Activated CD8-positive, alpha-beta memory T cell treated with anti-CD3 and anti-CD28 coated beads, Interleukin-2, amount 10 ng/mL, durations not matched to agents 7 days and 5 days (primary cell): ENCODE measurements around the gene ACHE. TPM values are rescaled to one million over a fixed set of nuclear protein-coding genes. Genes with fewer than 3 reads are reported as not detected.

Experiments used
- ATAC-seq: fragments of 150-1000 bp; cut with Tn5 transposase; one replicate; pipeline ENCODE4 v1.10.0; 2021; ENCODE audit warnings: moderate library complexity
- CTCF ChIA-PET: fragments of 350-600 bp; sonication (Branson Sonifier 250); formaldehyde crosslinking; loops from one replicate; lab custom pipeline; 2021; ENCODE audit warnings: antibody characterized with exemption; lab: Charles Lee
- DNase-seq: peaks from one replicate; pipeline ENCODE4 v3.0.0-alpha.2; 2020
- H3K27ac Mint-ChIP-seq: one replicate; pipeline ENCODE4 v1.8.0; 2021; ENCODE audit warnings: mild to moderate bottlenecking, mixed read lengths
- H3K27me3 Mint-ChIP-seq: one replicate; pipeline ENCODE4 v1.8.0; 2021; ENCODE audit warnings: mixed read lengths
- H3K36me3 Mint-ChIP-seq: one replicate; pipeline ENCODE4 v1.8.0; 2021; ENCODE audit warnings: mild to moderate bottlenecking, mixed read lengths
- H3K4me1 Mint-ChIP-seq: one replicate; pipeline ENCODE4 v1.8.0; 2021; ENCODE audit warnings: mixed read lengths
- H3K4me3 Mint-ChIP-seq: one replicate; pipeline ENCODE4 v1.8.0; 2021; ENCODE audit warnings: mild to moderate bottlenecking, moderate library complexity, mixed read lengths
- H3K9me3 Mint-ChIP-seq: one replicate; pipeline ENCODE4 v1.8.0; 2022; ENCODE audit warnings: low read depth, mixed read lengths
- total RNA-seq, 2 experiments: library from RNA; stranded (reverse); gene quantifications; one replicate each; pipeline ENCODE4 v1.2.3, GENCODE V29; 2021

ACHE gene
- total RNA-seq, 2 experiments from 2014 or later = 0.23 TPM; not detected in 1

GRCh38 chr7:100886936-100887515, 8.7 kb downstream of the ACHE start:
- DNase-seq (no peak), ATAC-seq (no peak)
- H3K4me1 Mint-ChIP-seq = peaks cover 64% of the 10 kb centered on the region
- CTCF ChIA-PET = interaction anchor here (0.7 to 5.4 kb wide), 6 partner anchors 10 to 321 kb away, joined by 3 to 44 read pairs (median 4); partner anchors contain the start of genes POP7, SLC12A9 and SRRT
- H3K9me3 Mint-ChIP-seq = no peaks in the 10 kb centered on the region
- peak overlapping the region; percentile 94 for H3K27ac Mint-ChIP-seq
- H3K27me3 Mint-ChIP-seq = peaks cover 8% of the 10 kb centered on the region
- peaks cover 56% of the 10 kb centered on the region for H3K36me3 Mint-ChIP-seq
- H3K4me3 Mint-ChIP-seq = peak overlapping the region; percentile 77

DNA sequence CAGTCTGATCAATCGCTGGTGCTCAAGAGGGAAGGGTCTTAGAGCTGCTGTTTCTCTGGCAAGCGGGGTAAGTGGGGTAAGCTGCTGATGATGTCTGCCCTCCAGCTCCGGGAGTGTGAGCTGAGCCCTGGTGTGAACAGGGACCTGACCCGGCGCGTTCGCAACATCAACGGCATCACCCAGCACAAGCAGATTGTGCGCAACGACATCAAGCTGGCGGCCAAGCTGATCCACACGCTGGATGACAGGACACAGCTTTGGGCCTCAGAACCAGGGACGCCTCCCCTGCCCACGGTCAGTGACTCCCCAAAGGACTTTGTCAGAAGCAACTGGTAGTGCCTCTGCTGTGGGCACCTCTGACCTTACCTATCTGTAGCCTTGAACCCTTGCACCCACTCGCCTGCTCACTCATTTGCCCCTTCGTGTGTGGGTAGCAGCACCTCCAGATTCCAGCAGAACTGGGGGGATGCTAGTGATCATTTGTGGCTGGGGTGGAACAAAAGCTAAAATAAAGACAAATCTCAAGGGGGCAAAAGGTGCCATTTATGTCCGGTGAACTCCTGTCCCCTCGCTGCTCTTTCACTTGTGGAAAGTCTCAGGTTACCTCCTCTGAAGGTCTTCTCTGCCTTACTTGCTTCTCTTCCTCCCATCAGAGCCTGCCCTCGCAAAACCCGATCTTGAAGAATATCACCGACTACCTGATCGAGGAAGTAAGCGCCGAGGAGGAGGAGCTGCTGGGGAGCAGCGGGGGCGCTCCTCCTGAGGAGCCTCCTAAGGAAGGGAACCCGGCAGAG, 9.3 kb downstream of the ACHE start:
- peak overlapping the region; percentile 73 for H3K27ac Mint-ChIP-seq
- CTCF ChIA-PET = interaction anchor here (0.9 to 5.4 kb wide), 6 partner anchors 9 to 321 kb away, joined by 3 to 44 read pairs (median 4); partner anchors contain the start of genes POP7, SLC12A9 and SRRT
- H3K9me3 Mint-ChIP-seq = no peaks in the 10 kb centered on the region
- H3K27me3 Mint-ChIP-seq = peaks cover 1% of the 10 kb centered on the region
- peaks cover 65% of the 10 kb centered on the region for H3K4me1 Mint-ChIP-seq
- peaks cover 62% of the 10 kb centered on the region for H3K36me3 Mint-ChIP-seq
- no peak for DNase-seq
- no peak for ATAC-seq
- H3K4me3 Mint-ChIP-seq = no peak overlapping the region

DNA sequence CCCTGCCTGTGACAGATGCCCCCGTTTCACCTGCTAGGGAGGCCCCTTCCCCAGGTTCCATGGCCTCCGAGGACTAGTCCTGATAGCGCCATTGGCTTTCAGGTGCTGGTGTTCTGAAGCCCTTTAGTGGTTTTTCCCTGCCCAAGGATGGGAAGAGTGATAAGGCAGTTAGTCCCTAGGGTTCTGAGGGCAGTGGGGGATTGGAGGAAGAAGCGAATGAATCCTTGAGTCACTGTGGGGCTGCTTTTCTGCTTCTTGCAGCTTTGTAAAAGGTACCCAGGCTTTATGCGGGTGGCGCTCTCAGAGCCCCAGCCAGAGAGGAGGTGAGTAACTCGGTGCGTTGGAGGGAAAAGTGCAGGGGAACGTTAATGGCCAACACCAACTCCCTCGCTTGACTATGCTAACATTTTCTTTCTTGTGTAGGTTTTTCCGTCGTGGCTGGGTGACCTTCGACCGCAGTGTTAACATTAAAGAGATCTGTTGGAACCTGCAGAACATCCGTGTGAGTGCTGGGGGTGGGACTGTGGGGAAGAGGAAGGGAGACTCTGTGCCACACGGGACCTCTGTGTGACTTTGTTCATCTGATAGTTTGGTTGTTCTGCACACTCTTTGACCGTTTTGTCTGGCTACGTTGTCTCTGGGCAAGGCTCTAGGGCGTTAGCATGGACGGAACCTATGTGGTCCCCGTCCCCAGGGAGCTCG, 10.1 kb downstream of the ACHE start:
- no peak for ATAC-seq
- H3K27me3 Mint-ChIP-seq = no peaks in the 10 kb centered on the region
- H3K27ac Mint-ChIP-seq = peak overlapping the region; percentile 73
- peaks cover 65% of the 10 kb centered on the region for H3K4me1 Mint-ChIP-seq
- no peaks in the 10 kb centered on the region for H3K9me3 Mint-ChIP-seq
- DNase-seq = no peak
- peaks cover 68% of the 10 kb centered on the region for H3K36me3 Mint-ChIP-seq
- H3K4me3 Mint-ChIP-seq = peak overlapping the region; percentile 17
- CTCF ChIA-PET = interaction anchor here (0.9 to 5.4 kb wide), 4 partner anchors 9 to 192 kb away, joined by 3 to 44 read pairs (median 6); partner anchors contain the start of genes POP7, SLC12A9 and SRRT

- CTCF ChIA-PET = interaction anchor here (1.0 kb wide), 1 partner anchor 9 kb away, joined by 3 read pairs; no protein-coding TSS in a partner anchor
- no peaks in the 10 kb centered on the region for H3K27me3 Mint-ChIP-seq
Measured at GRCh38 chr7:100884736-100885439, 10.8 kb downstream of the ACHE start.

DNA sequence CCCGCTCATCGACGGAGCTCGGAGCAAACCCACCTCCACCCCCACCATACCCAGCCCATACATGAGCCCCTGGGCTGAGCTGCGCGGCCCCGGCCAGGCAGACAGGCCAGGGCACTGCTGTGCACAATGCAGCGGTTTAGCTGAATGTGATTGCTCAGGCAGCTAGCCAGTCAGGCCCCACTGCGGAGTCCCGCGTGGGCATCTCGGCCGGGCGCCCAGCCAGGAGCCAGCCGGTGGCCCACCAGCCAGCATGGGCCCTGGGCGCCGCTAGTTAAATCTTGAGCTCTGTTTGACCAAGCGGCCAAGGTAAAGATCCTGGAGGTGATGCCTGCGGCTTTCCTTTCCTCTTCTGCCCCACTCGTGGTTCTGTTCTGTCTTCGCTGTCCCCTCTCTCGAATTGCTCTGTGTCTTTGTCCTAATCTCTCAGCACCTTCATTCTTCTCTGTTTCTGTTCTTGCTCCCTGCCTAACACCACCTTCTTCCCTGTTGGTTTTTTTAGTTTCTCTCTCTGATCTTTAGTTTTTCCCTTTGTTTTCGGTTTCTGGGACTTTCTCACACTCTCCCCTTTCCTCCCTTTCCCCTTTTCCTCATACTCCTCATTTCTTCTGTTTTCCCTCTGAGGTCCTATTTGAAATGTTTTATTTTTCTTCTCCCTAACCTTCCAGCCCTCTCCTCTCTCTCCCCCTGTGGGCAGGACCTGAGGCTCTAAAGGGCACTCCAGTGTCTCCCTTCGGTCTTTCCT, 12.7 kb downstream of the ACHE start:
- DNase-seq = no peak
- ATAC-seq = no peak
- peaks cover 77% of the 10 kb centered on the region for H3K36me3 Mint-ChIP-seq
- no peaks in the 10 kb centered on the region for H3K27me3 Mint-ChIP-seq
- H3K4me3 Mint-ChIP-seq = no peak overlapping the region
- CTCF ChIA-PET = no interaction called here
- peak overlapping the region; percentile 44 for H3K27ac Mint-ChIP-seq
- no peaks in the 10 kb centered on the region for H3K9me3 Mint-ChIP-seq
- H3K4me1 Mint-ChIP-seq = peaks cover 75% of the 10 kb centered on the region

More at GRCh38 chr7:100884736-100885439, 10.8 kb downstream of the ACHE start:
- ATAC-seq (peak; percentile 16), DNase-seq (peak; percentile 83)
- Mint-ChIP-seq H3K9me3 (no peaks in the 10 kb centered on the region), H3K4me1 (peaks cover 66% of the 10 kb centered on the region), H3K4me3 (peak overlapping the region; percentile 46), H3K27ac (peak overlapping the region; percentile 73), H3K36me3 (peaks cover 72% of the 10 kb centered on the region)

- CTCF ChIA-PET = no interaction called here
- ATAC-seq (no peak), DNase-seq (no peak)
- Mint-ChIP-seq H3K9me3 (no peaks in the 10 kb centered on the region), H3K36me3 (peaks cover 74% of the 10 kb centered on the region), H3K27me3 (no peaks in the 10 kb centered on the region), H3K4me1 (peaks cover 73% of the 10 kb centered on the region), H3K4me3 (no peak overlapping the region), H3K27ac (no peak overlapping the region)
Measured at GRCh38 chr7:100882201-100882600, 13.5 kb downstream of the ACHE start.

DNA sequence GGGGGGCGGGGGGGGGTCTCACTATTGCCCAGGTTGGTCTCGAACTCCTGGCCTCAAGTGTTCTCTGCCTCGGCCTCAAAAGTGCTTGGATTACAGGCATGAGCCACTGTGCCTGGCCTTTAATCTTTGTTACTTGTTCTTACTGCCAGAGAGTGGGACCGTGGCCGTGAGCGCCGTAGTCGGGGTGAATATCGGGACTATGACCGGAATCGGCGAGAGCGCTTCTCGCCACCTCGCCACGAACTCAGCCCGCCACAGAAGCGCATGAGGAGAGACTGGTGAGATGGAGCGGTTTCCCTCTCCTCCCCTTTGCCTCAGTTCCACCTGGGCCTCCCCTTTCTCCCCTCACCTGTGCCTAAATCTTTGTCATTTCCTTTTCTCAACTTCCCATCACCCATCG, 14.6 kb downstream of the ACHE start:
- CTCF ChIA-PET = no interaction called here
- Mint-ChIP-seq H3K27me3 (no peaks in the 10 kb centered on the region), H3K9me3 (no peaks in the 10 kb centered on the region), H3K4me1 (peaks cover 73% of the 10 kb centered on the region), H3K27ac (no peak overlapping the region), H3K4me3 (no peak overlapping the region), H3K36me3 (peaks cover 72% of the 10 kb centered on the region)
- DNase-seq = no peak
- no peak for ATAC-seq

DNA sequence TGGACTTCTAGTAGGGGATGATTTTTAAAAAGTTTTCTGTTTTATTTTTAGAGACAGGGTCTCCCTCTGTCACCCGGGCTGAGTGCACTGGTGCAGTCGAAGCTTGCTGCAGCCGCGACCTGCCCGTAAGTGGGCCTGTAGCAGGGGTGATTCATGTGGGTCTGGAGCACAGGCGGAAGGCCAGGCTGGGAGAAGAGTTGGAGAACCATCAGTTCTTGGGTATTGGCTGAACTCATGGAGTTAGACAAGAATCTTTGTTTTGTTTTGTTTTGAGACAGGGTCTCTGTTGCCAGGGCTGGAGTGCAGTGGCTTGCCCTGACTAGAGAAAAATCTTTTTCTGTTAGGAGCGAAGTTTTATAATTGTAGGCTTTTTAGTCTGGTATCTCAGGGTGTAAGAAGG, 15.0 kb downstream of the ACHE start:
- ATAC-seq (no peak), DNase-seq (no peak)
- H3K4me3 Mint-ChIP-seq = no peak overlapping the region
- no peaks in the 10 kb centered on the region for H3K27me3 Mint-ChIP-seq
- H3K9me3 Mint-ChIP-seq = no peaks in the 10 kb centered on the region
- peaks cover 70% of the 10 kb centered on the region for H3K36me3 Mint-ChIP-seq
- H3K27ac Mint-ChIP-seq = no peak overlapping the region
- peaks cover 70% of the 10 kb centered on the region for H3K4me1 Mint-ChIP-seq
- CTCF ChIA-PET = no interaction called here

DNA sequence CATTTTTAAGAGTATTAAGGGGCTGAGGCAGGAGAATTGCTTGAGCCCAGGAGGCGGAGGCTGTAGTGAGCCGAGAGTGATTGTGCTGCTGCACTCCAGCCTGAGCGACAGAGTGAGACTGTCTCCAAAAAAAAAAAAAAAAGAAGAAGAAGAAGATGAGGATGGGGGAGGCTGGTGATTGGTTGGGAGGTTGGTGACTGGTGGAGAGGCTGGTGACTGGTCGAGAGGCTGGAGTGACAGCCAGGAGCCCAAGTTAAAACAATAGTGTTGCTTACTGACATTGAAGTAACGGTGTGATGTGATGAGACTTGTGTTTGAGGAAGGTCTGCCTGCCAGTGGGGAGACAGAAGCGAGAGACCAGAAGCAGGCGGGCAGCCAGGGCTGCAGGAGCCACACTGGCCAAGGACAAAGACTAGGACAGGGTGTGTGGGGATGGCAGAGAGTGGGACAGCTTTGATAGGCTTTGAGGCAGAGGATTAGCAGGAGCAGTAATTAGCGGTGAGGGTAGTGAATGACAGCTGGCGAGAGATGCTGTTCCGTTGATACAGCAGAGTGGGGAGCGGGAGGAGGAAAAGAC, 15.9 kb downstream of the ACHE start:
- H3K27ac Mint-ChIP-seq = no peak overlapping the region
- H3K4me1 Mint-ChIP-seq = peaks cover 67% of the 10 kb centered on the region
- ATAC-seq (no peak), DNase-seq (no peak)
- H3K4me3 Mint-ChIP-seq = no peak overlapping the region
- no peaks in the 10 kb centered on the region for H3K27me3 Mint-ChIP-seq
- CTCF ChIA-PET = interaction anchor here (2.1 to 5.3 kb wide), 2 partner anchors 9 to 28 kb away, joined by 6 to 44 read pairs; partner anchors contain the start of genes SLC12A9 and UFSP1
- no peaks in the 10 kb centered on the region for H3K9me3 Mint-ChIP-seq
- peaks cover 69% of the 10 kb centered on the region for H3K36me3 Mint-ChIP-seq

GRCh38 chr7:100878685-100879084, 17.0 kb downstream of the ACHE start:
- peaks cover 68% of the 10 kb centered on the region for H3K36me3 Mint-ChIP-seq
- CTCF ChIA-PET = interaction anchor here (1.4 to 5.3 kb wide), 3 partner anchors 10 to 206 kb away, joined by 3 to 44 read pairs (median 6); partner anchors contain the start of genes SLC12A9 and UFSP1
- H3K27me3 Mint-ChIP-seq = no peaks in the 10 kb centered on the region
- DNase-seq = no peak
- peaks cover 67% of the 10 kb centered on the region for H3K4me1 Mint-ChIP-seq
- peak overlapping the region; percentile 58 for H3K27ac Mint-ChIP-seq
- no peaks in the 10 kb centered on the region for H3K9me3 Mint-ChIP-seq
- no peak for ATAC-seq
- H3K4me3 Mint-ChIP-seq = no peak overlapping the region

GRCh38 chr7:100878013-100878412, 17.7 kb downstream of the ACHE start:
- H3K9me3 Mint-ChIP-seq = no peaks in the 10 kb centered on the region
- ATAC-seq (no peak), DNase-seq (no peak)
- H3K27ac Mint-ChIP-seq = no peak overlapping the region
- H3K27me3 Mint-ChIP-seq = no peaks in the 10 kb centered on the region
- peak overlapping the region; percentile 28 for H3K4me3 Mint-ChIP-seq
- CTCF ChIA-PET = interaction anchor here (1.3 to 5.3 kb wide), 4 partner anchors 11 to 207 kb away, joined by 3 to 44 read pairs (median 4); partner anchors contain the start of genes POP7, SLC12A9 and UFSP1
- H3K4me1 Mint-ChIP-seq = peaks cover 64% of the 10 kb centered on the region
- H3K36me3 Mint-ChIP-seq = peaks cover 69% of the 10 kb centered on the region

DNA sequence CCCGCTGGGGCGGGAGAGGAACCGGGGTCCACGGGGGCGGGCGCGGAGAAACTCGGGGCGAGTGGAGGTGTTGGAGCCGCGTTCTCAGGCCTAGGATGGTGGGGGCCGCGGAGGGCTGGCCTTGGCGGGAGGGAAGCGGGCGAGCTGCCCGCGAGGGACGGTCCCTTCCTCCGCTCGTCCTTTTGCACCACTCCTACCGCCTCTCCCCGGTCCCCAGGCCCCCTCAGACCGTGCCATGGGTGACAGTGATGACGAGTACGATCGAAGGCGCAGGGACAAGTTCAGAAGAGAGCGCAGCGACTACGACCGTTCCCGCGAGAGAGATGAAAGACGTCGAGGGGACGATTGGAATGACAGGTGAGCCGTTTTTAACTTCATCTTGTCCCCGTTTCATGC, 20.3 kb downstream of the ACHE start:
- ATAC-seq (peak; percentile 48), DNase-seq (peak; percentile 68)
- CTCF ChIA-PET = interaction anchor here (1.1 to 5.3 kb wide), 7 partner anchors 9 to 209 kb away, joined by 3 to 44 read pairs (median 5); partner anchors contain the start of genes ACHE, POP7, SLC12A9 and UFSP1
- peak overlapping the region; percentile 100 for H3K27ac Mint-ChIP-seq
- H3K36me3 Mint-ChIP-seq = peaks cover 66% of the 10 kb centered on the region
- peak overlapping the region; percentile 100 for H3K4me3 Mint-ChIP-seq
- H3K27me3 Mint-ChIP-seq = no peaks in the 10 kb centered on the region
- H3K4me1 Mint-ChIP-seq = peaks cover 55% of the 10 kb centered on the region
- no peaks in the 10 kb centered on the region for H3K9me3 Mint-ChIP-seq
